LNCaP clone FGC (cell line): Measurements from ENCODE around the gene CDC25C.

ENCODE experiments used
- DNase-seq: peaks from one replicate; pipeline ENCODE4 v3.0.0-alpha.2; 2011; ENCODE audit warnings: low read depth
- H3K4me3 ChIP-seq: 2 replicates; pipeline ENCODE4 v1.5.1; 2011; ENCODE audit warnings: mild to moderate bottlenecking, low read depth, low read length, control low read depth
- CTCF ChIP-seq: IDR thresholded peaks from 2 replicates; pipeline ENCODE4 v1.5.1; 2012; ENCODE audit warnings: mild to moderate bottlenecking; ENCODE audit not compliant: control insufficient read depth, insufficient read depth; ENCODE audit errors: extremely low read depth

CDC25C gene

GRCh38 chr5:138240650-138241385, 90.8 kb downstream of the CDC25C start:
- no peak for TF ChIP-seq CTCF
- H3K4me3 ChIP-seq = no peak overlapping the region
- no peak for DNase-seq

- DNase-seq = no peak
These were observed 93.6 kb downstream of the CDC25C start for GRCh38 chr5:138238034-138238433.

More at GRCh38 chr5:138238034-138238433, 93.6 kb downstream of the CDC25C start:
- no peak for TF ChIP-seq CTCF
- no peak overlapping the region for H3K4me3 ChIP-seq
